HL-60/S4 (cell line): ENCODE results near the gene PAH.

ENCODE experiments used
- in situ Hi-C: fragments of 300-500 bp; cut with MboI; formaldehyde crosslinking; loops from 2 replicates; pipeline ENCODE4 v1.14.3; 2022; ENCODE audit warnings: low sequenced_read_pairs

Gene PAH

DNA sequence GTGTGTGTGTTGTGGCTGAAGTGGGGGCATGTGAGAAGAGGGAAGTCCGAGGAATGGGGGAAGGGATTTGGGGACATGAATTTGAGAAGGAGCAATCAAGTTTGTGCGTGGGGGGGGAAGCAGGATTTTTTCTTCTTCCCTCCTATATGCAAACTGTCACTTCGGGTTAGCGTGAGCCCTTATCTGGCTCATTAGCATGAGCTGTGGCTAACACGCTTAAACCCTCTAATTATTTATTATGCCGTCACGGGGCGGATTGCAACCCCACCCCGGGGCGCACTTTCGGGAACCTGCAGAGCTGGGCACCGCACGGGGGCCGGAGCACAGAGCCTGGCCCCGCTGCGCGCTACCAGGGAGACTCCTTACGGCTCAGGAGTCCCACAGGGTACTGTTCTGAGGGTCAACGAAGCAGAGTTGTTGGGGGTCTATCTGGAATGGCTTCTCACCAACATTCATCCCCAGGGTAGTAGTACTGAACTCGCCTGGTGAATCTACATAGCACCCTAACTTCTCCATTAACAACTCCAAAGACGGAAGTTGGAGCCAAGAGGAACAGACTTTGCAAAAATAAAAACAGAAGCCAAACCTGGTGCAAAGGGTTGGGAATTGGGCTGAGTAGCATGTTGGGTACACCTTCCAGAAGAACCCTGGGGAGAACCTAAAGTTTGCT, 34.0 kb upstream of the PAH start:
- in situ Hi-C loops: no loop called here

DNA sequence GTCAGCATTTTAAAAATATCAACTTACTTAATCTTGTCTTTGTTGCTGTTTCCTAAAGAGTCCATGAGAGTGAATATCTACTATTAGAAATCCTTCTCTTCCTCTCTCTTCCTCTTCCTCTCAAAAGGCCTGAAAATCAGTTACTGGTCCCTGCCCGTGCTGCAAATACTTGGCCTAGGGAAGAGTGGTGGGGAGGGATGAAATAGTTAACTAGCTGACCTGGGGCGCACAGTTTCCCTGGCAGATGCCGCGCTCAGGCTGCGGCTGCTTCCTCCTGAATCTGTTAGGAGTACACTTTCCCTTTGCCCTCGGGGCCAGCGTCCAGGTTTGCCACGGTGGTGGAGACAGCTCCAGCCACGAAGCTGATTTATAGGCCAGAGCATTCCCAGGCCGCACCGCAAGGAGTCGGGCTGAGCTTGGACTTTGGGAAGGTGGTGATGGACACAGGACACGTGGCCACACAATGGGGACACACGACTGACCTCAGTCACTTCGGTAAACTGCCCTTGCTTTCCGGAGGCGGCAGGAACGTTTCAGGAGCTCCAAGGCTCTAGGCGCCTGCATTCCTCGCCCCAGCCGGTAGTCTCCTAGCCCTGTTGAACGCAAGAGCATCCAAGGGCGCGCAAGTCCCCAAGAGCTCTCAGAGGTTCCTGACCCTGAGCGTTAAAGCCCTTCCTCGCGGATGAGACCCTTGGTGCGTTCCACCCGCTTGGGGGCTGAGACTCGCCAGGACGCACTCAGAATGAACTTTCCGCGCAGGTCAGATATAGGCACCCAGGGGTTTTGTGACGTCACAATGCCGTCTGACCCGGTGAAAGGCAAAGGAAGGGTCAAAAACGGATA, 33.3 kb upstream of the PAH start:
- in situ Hi-C loops: no loop called here

DNA sequence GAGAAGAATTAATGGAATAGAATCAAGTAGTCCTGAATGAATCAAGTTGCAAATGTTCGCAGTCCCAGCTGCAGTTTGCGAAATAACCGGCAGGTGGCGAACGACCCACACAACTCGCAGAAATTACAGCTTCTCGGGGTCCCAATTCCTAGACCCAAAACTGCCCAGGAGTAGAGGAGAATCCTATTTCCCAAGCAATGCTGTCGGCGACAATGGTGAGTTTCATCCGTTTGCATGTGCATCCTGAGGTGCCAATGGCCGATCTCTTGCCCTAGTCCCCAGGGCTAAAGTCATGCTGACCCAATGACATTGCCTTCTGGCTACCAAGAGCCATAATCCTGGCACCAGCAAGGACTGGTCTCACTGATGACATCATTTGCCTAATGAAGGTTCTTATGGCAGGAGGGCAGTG, 31.9 kb upstream of the PAH start:
- in situ Hi-C loops: loop anchor here (25.0 kb wide), 1 partner anchor 588 kb away; no protein-coding TSS in a partner anchor

DNA sequence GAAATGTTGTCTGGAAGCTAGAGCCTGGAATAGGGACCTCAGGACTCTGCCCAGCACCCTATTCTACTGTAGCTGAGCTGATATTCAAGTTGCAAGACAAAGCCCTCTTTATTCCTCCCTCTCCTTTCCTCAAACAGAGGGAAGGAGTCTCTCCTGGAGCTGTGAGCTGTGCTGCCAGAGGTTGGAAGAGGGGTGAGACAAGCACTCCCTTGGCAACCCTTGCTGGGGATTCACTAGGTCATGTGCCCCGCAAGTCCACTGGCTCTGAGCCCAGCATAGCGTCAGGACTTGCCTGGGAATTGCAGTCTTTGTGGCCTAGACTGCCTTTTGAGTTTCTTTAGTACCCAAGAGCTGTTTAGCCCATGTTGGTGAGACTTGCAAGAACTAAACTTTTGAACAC, 29.0 kb upstream of the PAH start:
- in situ Hi-C loops: loop anchor here (25.0 kb wide), 1 partner anchor 591 kb away; no protein-coding TSS in a partner anchor

DNA sequence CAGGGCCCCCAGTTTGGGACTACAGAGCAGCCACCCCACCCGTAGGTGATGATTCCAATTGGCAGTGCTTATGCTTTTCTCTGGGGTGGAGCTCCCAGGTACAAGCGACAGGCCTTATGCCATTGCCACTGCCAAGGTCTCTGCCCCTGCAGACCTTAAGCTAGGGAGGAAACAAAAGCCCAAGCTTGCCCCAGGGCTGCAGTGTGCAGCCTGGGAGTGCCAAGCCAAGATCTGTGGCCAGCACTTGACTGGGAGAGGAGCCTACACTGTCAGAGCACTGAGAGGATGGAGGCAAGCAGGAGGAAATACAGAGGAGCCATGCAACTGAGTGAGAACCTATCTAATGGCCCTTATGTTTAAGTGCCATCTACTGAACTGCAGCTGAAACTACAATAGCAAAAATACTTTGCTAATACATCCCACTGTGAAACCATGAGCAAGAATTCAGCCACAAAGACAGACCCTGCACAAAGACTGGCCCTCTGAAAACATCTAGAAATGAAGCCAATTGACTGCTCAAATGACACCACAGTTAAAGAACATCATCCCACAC, 22.7 kb upstream of the PAH start:
- in situ Hi-C loops: loop anchor here (25.0 kb wide), 1 partner anchor 598 kb away; no protein-coding TSS in a partner anchor

DNA sequence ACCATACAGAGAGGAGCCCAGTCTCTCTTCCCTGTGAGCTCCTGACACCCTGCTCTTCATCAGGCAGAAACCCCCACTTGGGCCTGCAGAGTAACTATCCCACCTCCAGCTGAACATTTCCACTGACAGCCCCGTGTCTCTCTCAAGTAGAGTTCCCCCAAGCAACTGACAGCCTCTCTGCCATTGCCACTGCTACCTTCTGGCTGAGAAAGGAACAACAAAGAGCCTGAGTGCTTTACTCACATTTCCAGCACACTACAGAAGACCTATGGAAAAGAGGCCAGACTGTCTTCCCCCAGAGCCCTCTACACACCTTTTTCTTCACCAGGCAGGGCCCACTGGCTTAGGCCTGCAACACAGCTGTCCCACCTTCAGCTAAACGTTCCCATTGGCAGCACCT, 22.0 kb upstream of the PAH start:
- in situ Hi-C loops: loop anchor here (25.0 kb wide), 1 partner anchor 598 kb away; no protein-coding TSS in a partner anchor

DNA sequence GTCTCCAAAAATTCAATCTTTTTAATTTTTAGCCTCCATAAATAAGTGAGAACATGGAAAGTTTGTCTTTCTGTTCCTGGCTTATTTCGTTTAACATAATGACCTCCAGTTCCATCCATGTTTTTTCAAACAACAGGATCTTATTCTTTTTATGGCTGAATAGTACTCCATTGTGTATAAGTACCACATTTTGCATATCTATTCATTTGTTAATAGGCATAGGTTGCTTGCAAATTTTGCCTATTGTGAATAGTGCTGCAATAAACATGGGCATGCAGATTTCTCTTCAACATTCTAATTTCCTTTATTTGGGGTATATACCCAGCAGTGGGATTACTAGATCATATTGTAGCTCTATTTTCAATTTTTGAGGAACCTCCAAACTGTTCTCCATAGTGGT, 16.1 kb upstream of the PAH start:
- in situ Hi-C loops: loop anchor here (25.0 kb wide), 1 partner anchor 604 kb away; no protein-coding TSS in a partner anchor

DNA sequence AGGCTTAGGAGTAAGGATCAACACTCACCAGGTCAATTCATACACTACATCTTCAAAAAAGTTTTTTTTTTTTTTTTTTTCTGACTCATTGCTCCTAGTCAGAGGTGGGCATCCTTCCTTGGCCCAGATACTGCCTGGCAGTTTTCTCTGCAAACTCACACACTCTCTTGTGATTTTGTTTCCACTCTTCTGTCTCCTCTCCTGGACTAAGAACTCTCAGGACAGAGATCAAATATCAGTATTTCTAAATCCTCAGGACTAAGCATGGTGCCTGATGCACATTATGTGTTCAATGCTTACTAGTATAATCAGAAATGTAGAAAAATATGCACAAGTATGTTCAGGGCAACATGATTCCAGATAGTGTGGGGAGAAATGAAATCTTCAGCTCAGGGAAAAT, 10.2 kb upstream of the PAH start:
- in situ Hi-C loops: loop anchor here (25.0 kb wide), 1 partner anchor 610 kb away; no protein-coding TSS in a partner anchor

DNA sequence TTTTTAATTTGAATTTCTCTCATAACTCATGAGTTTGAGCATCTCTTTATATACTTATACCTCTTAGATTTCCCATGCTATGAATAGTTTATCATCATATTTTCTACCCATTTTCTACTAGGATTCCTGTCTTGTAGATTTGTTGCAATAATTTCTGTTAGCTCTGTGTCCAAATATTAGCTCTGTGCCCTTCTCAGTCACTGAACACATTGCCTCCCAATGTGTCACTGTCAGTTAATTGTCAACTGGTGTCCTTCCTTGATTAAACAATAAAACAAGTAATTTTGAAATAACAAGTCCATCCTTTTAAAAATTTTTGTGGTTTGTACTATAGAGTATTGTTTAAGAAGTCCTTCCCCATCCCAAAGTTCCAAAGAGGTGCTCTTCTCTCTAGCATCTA, 4.2 kb upstream of the PAH start:
- in situ Hi-C loops: no loop called here

DNA sequence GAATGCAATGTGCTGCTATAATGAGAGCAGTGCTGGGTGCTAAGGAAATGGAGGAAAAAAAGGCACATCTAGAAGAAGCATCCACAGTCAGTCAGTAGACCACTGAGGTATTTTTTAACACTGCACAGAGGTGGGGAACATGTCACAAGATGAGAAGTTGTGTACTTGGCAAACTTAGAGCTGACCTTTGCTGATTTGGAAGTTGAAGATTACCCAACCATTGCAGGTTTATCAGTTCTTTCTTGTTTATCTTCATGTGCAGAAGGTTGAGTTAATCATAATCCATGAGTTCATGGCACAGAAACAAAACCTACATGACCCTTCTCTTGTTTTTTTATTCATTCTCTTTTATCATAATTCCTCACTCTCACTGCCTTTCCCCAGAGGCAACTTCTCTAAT, 3.2 kb upstream of the PAH start:
- in situ Hi-C loops: no loop called here

DNA sequence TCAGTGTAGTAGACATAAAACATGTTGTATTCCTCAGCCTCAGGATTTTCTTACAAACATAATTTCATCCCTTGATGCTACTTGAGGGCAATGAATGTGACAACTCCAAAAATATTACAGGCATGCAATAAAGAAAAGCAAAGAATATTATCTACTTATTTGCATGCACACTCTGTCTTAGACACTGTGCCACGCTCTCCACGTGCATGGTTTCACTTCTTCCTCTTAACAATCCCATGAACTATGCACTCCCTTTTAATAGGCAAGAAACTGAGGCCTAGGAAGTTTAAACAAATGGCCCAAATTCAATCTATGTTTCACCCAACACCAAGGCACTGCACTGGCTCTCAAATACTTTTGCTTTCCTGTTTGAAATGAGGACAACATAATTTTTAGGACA, 1.8 kb upstream of the PAH start:
- in situ Hi-C loops: no loop called here

DNA sequence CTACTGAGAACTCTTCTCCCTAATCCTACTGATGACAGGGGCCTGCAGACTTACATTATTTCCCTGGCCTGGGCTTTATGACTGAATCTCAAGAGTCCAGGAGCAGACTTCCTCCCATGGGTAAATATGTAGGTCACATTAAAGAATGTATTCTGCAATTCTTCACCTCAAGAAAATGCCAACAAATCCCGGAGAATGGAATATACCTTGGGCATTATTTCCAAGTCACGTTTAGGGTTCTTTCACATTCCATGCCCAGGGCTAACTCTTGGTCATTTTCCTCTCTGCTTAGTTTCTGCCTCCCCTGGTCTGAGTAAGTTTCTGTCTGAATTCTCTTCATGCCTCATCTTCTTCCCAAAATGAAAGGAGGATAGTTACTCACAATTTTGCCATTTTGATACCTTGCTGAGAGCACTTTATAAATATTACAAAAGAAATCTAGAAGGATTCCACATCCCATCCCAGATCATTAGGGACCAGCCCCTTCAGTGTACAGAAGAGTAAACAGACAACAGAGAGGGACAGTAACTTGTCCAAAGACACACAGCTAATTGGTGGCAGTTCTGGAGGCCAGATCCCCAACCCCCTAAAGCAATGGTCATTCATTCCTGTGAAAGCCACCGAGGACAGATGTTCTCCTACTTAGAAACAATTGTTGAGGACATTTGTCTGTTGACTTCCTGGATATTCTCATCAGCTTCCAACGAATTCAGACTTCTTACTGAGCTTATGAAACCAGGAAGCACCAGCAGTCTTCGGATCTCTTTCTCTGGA, 605 bp downstream of the PAH start:
- in situ Hi-C loops: no loop called here

DNA sequence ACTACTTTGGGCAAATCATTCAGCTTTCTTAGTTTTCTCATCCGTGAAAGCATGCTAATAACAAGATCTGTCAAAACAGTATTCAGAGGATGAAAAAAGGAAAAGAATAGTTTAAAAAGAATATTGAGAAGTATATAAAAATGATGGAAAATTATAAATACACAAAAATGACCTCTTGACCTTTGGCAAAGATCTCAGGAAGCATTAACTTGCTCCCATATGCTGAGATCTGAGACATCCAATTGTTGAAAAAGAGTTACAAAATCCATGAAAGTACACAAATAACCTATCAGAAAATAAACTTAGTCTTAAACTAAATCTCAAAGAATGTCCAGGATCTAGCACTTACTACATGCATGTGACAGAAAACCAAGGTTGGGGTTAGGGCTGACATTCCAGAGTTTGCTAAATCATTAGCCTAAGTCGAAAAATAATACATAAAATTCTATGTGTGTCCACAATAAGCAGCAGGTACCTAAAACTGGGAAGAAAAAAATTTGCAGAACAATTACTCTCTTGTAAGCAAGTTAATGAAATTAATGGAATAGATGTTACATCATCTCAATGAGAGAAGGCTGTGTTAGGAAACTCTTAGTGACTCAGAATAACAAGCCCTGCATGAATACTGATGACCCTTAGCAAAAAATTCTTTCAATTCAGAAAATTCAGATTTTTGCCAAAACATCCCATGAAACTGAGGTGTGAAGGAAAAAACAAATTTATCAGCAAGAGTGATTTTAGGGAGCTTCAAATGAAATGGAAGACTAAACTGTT, 3.4 kb downstream of the PAH start:
- in situ Hi-C loops: no loop called here

DNA sequence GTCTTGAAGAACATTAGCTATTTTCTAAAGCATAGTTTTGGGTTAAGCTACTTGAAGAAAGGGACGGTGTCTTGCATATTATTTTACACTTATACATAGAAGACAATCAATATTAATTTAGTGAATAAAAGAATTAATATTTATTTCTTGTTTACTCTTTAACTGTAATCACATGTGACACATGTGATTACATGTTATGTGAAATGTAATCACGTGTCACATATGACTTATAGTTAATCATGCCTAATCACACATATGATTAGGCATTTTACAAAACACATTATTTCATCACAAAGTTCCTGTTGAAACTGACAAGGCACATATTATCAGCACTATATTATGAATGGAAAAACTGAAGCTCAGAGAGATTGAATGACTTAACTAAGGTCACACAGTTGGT, 4.8 kb downstream of the PAH start:
- in situ Hi-C loops: no loop called here

DNA sequence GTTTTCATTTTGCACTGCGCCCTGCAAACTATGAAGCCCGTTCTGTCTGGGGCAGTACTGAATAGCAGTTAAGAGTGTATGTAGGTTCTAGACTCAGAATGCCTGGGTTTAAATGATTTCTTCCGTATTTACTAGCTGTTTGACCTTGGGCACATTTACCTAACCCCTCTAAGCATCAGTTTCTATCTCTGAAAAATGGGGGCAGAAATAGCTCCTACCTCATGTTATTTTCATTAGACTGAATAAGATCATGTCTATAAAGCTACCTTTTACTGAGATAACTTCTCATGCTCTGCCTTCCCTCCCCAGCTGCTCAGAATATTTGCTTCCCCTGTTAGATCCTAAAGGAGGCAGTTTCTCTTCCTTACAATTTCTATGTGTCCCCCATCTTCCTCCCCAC, 5.7 kb downstream of the PAH start:
- in situ Hi-C loops: no loop called here

DNA sequence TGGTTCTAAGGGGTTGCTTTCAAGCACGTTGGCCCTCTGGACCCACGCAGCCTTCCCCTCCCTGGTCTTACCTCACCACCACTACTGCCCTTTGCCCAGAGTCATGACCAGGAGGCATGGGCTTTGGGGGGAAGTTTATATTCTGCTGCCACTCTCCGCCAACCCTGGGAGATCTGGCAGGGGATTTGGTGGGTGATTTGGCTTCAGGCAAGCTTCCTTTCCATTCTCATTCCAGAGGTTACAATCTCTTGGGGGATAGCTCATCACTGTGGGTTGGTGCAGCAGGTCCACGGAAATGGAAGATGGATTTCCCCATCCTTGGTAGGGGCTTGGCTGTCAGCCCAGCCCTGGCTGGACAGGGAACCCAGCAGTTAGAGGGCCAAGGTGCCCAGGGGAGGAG, 6.3 kb downstream of the PAH start:
- in situ Hi-C loops: no loop called here

DNA sequence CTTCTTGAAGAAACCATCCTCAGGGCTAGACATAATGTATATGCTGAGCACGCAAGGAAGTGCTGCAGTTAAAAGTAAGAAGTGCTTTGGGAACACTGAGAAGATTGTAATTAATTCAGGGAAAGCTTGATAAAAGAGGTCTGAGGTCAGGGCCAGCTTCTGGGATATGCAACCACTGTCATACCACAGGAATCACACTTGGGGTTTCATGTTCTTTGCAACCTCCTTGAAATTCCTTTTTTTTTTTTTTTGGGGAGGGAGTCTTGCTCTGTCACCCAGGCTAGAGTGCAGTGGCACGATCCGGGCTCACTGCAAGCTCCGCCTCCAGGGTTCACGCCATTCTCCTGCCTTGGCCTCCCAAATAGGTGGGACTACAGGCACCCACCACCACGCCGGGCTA, 6.9 kb downstream of the PAH start:
- in situ Hi-C loops: no loop called here

DNA sequence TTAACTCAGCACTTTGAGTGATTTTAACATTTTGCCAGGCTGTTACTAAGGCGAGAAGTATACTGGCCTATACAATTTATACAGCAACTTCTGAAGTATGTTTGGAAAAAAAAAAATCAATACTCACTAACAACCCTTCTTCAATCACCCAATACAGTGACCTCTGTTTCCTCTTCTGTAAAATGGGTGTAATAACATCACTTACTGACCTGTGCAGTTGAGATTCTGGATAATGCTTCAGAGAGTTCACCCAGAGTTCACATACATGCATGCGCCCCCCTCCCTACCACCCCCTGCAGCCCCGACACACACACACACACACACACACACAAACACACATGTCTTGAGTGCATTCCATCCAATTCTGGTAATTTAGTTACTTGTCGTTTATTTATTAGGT, 9.1 kb downstream of the PAH start:
- in situ Hi-C loops: no loop called here

DNA sequence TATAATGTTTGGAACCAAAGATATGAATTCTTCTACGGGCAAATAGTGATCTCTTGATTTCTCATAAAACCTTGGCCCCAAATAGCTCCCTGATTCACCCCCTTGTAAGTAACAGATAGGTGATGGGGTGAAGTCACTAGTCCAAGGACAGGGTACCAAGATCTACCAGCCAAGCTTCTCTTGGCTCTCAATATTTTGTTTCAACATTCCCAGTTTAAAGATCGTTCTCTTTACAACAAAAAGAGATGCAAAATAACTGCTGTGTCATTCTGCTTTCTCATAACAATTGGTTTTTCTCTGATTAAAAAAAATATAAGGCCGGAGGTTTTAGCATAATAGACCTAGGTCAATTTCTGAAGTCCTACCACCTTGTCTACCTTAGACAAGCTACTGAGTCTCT, 11.8 kb downstream of the PAH start:
- in situ Hi-C loops: no loop called here

DNA sequence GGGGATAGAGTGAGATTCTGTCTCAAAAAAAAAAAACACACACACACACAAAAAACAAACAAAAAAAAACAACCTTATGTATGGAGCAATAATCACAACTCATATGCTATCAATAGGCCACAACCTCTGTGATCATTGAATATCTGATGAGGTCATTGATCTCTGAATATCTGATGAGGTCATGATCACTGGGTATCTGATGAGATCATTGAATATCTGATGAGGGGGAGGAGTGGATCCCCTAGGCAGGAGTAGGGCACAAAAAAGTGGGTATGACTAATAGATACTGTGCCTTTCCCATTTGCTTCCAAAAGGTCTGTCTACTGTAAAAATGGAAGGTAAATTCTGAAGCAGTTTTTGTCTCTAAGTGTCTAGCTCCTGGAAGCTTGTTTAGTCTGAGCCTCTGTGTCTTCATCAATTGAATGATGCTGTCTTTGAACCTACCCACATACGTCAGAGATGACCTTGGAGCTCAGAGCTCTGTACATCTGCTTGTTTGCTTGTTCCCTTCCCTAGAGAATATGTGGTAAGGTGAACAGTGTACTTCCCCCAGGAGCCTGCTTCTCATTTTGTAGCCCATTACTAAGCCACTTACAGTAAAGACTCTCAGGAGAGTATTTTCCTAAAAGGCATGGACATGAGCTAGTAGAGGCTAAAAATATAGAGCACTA, 13.6 kb downstream of the PAH start:
- in situ Hi-C loops: no loop called here
